T-helper 2 cell (primary cell): Measurements from ENCODE around the gene IGF2BP3.

ENCODE experiments used
- DNase-seq, 5 experiments: peaks; one replicate each; pipeline versions ENCODE4 v3.0.0 to v3.0.0-alpha.2; 2012 to 2022

IGF2BP3 gene

GRCh38 chr7:23373151-23374004 is 96.9 kb downstream of the IGF2BP3 start:
- peak in 3 of 5 experiments; percentile 1 to 85 (median 38) for DNase-seq

GRCh38 chr7:23372611-23373010 is 97.7 kb downstream of the IGF2BP3 start:
- no peak for DNase-seq

- no peak for DNase-seq
Measured at GRCh38 chr7:23371654-23372053, 98.6 kb downstream of the IGF2BP3 start.

- DNase-seq, result no peak
Measured at GRCh38 chr7:23369695-23370404, 100.4 kb downstream of the IGF2BP3 start.

GRCh38 chr7:23369100-23369499 is 101.2 kb downstream of the IGF2BP3 start:
- peak in 1 of 5 experiments; percentile 20 for DNase-seq

GRCh38 chr7:23358152-23358674 is 112.1 kb downstream of the IGF2BP3 start:
- peak in 1 of 5 experiments; percentile 34 for DNase-seq

- DNase-seq, result peak in 1 of 5 experiments; percentile 80
Measured at GRCh38 chr7:23357190-23358093, 112.8 kb downstream of the IGF2BP3 start.

- DNase-seq, result peak in 1 of 5 experiments; percentile 97
Measured at GRCh38 chr7:23356726-23357125, 113.6 kb downstream of the IGF2BP3 start.

GRCh38 chr7:23356168-23356567 is 114.1 kb downstream of the IGF2BP3 start:
- DNase-seq, result no peak

- peak in 1 of 5 experiments; percentile 32 for DNase-seq
Measured at GRCh38 chr7:23353172-23353571, 117.1 kb downstream of the IGF2BP3 start.

- no peak for DNase-seq
Measured at GRCh38 chr7:23350466-23350865, 119.8 kb downstream of the IGF2BP3 start.

- DNase-seq, result no peak
Measured at GRCh38 chr7:23349484-23350157, 120.7 kb downstream of the IGF2BP3 start.

GRCh38 chr7:23347682-23348180 is 122.6 kb downstream of the IGF2BP3 start:
- DNase-seq, result peak in 1 of 5 experiments; percentile 29

- DNase-seq, result no peak
Measured at GRCh38 chr7:23347033-23347681, 123.1 kb downstream of the IGF2BP3 start.

- peak in 2 of 5 experiments; percentile 13 to 77 for DNase-seq
Measured at GRCh38 chr7:23346316-23346715, 124.0 kb downstream of the IGF2BP3 start.

GRCh38 chr7:23345601-23346000 is 124.7 kb downstream of the IGF2BP3 start:
- DNase-seq, result no peak

GRCh38 chr7:23343806-23344475 is 126.3 kb downstream of the IGF2BP3 start:
- DNase-seq, result peak in 1 of 5 experiments; percentile 16

GRCh38 chr7:23343102-23343501 is 127.2 kb downstream of the IGF2BP3 start:
- DNase-seq, result no peak

GRCh38 chr7:23341846-23342598 is 128.3 kb downstream of the IGF2BP3 start:
- no peak for DNase-seq

- DNase-seq, result no peak
Measured at GRCh38 chr7:23338863-23339262, 131.4 kb downstream of the IGF2BP3 start.
